Measurements from ENCODE around the gene CABP5.

CABP5 gene

GRCh38 chr19:48029431-48029830 lies 14.4 kb downstream of the CABP5 start:
- no peak for DNase-seq

- DNase-seq = no peak
These were observed 18.4 kb downstream of the CABP5 start for GRCh38 chr19:48025480-48025879.

DNA sequence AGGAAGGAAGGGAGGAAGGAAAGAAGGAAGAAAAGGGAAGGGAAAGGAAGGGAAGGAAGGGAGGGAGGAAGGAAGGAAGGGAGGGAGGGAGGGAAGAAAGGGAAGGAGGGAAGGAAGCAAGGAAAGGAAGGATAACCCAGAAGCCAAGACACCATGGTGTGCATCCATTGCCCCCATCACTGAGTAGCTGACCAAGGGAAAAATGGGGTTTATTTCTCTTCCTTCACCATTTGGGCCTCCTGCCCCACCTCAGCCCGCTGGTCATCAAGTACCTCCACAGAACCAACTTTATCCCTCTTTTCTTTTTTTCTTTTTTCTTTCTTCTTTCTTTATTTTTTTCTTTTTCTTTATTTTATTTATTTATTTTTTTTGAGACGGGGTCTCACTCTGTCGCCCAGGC lies 20.4 kb downstream of the CABP5 start:
- no peak for DNase-seq

DNA sequence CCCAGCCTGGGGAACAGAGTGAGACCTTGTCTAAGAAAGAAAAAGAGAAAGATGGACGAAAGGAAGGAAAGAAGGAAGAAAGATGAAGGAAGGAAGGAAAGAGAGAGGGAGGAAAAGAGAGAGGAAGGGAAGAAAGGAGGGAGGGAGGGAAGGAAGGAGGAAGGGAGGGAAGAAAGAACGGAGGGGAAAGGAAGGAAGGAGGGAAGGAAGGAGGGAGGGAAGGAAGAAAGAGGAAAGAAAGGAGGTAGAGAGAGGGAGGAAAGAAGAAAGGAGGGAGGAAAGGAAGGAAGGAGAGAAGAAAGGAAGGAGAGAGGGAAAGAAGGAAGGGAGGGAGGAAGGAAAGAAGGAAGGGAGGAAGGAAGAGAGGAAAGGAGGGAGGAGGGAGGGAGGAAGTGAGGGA lies 20.9 kb downstream of the CABP5 start:
- DNase-seq = no peak

DNA sequence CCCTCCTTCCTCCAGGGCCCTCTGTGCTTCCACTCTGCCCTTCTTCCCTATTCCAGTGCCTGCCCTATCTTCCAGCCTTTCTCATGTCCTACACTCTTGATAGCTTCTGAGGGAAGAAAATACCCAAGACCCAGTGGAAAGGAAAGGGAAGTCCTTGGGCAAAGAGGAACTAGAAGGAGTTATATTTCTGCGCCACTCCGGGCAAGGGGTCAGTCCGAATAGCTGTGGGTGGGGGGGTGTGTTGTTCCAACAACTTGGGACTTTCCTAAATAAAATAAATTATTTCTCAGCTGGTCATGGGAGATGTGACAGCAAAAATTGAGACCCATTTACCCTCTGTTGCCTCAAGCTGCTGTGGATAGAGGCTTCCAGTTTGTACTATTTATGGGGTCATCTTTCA lies 23.2 kb downstream of the CABP5 start:
- no peak for DNase-seq

DNA sequence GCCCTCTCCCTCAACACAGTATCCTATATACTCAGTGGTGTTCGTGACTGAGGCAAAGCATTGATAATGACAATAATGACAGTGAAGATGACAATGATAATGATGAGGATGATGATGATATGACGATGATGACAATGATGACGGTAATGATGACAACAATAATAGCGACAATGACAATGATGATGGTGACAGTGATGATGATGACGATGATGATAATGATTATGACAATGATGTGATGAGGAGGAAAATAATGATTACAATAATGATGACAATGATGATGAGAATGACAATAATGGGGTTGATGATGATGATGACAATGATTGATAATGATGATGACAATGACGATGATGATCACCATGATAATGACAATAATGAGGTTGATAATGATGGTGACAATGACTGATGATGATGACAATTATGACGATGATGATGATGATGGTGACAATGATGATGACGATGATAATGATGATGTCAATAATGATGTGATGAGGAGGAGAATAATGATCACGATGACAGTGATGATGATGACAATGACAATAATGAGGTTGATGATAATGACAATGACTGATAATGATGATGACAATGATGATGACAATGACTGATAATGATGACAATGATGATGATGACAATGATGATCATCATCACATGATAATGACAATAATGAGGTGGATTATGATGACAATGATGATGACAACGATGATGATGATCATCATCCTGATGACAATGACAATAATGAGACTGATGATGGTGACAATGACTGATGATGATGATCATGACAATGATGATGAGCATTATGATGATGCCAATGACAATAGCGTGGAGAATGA lies 32.7 kb downstream of the CABP5 start:
- no peak for DNase-seq

GRCh38 chr19:48006762-48007161 lies 37.1 kb downstream of the CABP5 start:
- DNase-seq = no peak

- no peak for DNase-seq
These were observed 39.6 kb downstream of the CABP5 start for GRCh38 chr19:48004236-48004635.

DNA sequence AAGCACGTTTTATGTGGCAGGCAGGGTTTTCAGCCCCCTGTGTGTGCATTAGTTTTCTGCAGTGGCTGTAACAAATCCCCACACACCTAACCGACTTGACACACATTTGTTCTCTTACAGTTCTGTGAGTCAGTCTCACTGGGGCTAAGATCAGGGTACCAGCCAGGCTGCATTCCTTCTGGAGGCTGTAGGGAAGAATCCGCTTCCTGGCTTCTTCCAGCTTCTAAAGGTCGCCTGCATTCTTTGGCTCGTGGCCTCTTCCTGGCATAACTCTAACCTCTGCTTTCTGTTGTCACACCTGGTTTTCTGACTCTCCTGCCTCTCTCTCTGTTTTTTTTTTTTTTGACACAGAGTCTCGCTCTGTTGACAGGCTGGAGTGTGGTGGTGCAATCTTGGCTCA lies 43.0 kb downstream of the CABP5 start:
- DNase-seq = no peak

DNA sequence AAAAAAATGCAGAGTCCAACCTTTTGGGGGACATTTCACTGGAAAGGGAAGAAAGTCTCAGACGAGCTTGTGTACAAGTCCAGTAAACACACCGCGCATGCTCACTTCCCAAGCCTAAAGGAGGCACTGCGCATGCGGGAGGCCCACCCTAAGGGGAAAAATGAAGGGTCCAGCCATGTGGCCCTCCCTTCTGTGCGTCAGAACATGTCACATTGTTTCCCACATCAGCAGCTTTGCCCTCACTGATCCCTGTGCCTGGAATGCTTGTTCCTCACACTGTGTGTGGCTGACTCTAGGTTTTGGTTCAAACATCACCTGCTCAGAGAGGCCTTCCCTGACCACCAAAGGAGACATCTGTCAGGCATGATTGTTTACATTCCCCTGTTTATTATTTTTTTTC lies 45.1 kb downstream of the CABP5 start:
- no peak for DNase-seq

GRCh38 chr19:47996230-47996727 lies 47.6 kb downstream of the CABP5 start:
- no peak for DNase-seq

DNA sequence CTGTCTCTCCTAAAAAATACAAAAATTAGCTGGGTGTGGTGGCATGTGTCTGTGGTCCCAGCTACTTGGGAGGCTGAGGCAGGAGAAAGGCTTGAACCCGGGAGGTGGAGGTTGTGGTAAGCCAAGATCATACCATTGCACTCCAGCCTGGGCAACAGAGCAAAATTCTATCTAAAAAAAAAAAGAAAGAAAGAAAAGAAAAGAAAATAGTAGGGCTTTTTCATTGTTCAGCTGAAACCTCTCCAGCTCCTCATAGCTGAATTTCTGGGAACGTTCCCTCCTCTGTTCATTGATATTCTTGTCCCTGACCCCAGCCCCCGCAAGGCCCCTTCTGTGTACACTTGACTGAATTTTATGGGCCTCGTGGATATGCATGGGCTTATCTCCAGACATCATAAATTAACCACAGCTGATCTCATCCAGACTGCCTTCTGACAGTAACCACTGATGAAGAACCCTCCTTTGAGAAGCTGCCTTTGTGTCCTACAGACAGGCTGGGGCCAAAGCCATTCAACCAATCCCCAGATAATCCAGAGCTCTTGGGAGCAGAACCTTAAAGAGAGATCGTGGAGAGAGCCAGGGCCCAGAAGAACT lies 49.6 kb downstream of the CABP5 start, which contains the start of gene ELSPBP1:
Gene ELSPBP1 (plus strand): TSS at position 424 of the 594 bp plus-strand sequence. CDS start 14,036 bp downstream, outside the sequence.
- no peak for DNase-seq

DNA sequence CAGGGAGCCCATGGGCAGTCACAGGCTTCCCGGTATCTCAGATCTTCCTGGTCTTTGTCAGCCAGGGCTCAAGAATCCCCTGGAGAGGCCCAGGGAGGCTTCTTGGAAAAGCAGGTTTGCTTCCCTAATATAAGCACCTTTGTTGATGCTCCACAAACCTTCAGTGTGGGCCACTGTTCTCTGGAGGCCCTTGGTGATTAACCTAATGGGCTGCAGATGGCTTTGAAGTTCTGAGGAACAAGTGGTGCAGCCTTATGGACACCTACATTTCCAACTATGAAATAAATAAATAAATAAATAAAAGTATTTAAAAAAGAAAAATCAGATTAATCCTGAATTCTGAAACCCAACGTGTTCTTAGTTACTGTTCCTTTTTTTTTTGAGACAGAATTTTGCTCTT lies 51.8 kb downstream of the CABP5 start, which contains the start of gene BSPH1:
Gene BSPH1 (minus strand): TSS at position 101 of the 400 bp plus-strand sequence. CDS start 89 bp downstream, at position 12.
- DNase-seq = no peak

DNA sequence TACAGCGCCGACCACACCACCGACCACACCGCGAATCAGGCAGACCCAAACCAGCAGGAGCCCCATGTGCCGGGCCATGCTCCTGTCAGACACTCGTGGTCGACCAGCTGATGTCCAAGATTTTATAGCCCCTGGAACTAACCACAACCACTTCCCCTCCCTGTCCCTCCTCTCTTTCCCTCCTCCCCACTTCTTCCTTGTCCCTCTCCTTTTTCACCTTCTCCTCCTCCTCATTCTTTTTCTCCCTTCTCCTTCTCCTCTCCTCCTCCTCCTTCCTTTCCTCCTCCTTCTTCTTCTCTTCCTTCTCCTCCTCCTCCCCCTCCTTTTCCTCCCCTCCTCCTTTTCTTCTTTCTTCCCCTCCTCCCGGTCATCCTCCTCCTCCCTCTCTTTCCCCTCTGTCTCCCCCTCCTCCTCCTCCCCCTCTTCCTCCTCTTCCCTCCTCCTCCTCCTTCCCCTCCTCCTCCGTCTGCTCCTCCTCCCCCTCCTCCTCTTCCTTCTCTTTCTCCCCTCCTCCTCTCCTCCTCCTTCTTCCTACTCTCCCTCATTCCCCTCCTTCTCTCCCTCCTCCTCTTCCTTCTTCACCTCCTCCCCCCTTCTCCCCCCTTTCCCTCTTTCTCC lies 52.6 kb downstream of the CABP5 start:
- no peak for DNase-seq
